NCI-H2227 (cell line): ENCODE data around the gene KCNH4.
"Not testable (repeated sequence)": the region's sequence is repeated elsewhere in the genome, so short reads cannot be mapped to it uniquely, and the experiment has no call there.

ENCODE experiments used
- DNase-seq: peaks from one replicate; lab custom pipeline; 2025; ENCODE audit not compliant: unreplicated experiment; lab: John Stamatoyannopoulos, UW

The KCNH4 gene

GRCh38 chr17:42197564-42198156, 16.7 kb upstream of the KCNH4 start:
- no peak for DNase-seq

DNA sequence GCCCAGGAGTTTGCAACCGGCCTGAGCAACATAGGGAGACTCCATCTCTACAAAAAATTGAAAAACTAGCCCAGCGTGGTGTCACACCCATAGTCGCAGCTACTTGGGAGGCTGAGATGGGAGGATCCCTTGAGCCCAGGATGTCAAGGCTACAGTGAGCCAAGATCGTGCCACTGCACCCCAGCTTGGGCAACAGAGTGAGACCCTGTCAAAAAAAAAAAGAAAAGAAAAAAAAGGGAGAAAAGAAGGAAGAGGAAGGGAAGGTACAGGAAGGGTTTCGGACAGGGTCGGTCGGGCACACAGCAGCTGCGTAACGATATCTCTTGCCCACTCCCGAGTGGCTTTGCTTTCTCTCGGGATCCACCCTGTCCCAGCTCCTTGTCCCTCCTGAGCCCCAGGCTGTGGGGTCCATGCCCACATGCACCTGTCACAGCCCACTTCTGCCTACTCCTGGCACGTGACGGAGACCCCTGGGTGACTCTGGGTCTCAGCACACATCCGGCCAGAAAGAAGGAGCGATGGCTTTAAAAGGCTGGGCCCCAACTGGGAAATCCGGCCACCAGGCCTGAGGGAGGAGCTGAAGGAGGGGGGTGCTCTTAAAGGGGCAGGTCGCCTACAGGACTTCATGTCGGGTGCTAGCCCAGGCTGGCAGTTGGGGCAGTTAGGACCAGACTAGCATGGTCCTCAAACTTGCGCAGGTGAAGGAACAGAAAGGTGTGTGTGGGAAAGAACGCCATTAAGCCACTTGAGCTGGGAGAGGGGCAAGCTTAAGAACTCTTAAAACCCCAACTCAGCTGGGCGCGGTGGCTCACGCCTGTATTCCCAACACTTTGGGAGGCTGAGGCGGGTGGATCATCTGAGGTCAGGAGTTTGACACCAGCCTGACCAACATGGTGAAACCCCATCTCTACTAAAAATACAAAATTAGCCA, 13.3 kb upstream of the KCNH4 start, which contains the start of gene GHDC:
TSS of gene GHDC (minus strand) at position 526 of the 931 bp plus-strand sequence. CDS start 913 bp downstream, outside the sequence.
- DNase-seq: peak; percentile 82

DNA sequence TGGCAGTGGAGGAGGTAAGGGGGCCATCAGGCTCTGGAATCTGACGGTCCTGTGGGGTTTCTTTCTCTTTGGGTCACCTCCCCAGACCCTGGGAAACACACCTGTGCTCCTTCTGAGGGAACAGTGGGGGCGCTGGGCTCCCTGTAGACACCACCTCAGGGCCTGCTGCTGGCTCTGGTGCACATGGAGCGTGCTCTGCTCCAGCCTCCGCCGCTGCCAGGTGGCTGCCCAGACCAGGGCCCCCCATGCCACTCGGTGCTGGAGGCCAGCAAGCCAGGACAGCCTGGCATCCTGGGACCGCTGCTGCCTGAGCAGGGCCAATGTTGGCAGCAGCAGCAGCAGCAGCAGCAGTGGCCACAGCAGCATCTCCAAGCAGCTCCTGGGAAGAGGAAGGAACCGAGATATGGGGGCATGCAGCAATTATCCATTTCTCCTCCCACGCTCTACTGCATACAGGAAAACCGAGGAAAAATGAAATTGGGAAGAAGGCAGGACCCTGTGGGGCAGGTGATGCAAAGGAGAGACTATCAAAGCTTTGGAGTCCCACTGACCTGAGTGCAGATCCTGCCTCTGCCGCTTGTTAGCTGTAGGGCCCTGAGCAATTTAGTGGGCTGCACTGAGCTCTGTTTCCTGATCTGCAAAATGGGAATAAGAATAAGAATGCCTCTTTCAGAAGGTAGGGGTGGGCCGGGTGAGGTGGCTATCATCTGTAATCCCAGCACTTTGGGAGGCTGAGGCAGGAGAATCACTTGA, 12.4 kb upstream of the KCNH4 start:
- no peak for DNase-seq

- DNase-seq: no peak
Observed at GRCh38 chr17:42192189-42193126, 11.5 kb upstream of the KCNH4 start.

DNA sequence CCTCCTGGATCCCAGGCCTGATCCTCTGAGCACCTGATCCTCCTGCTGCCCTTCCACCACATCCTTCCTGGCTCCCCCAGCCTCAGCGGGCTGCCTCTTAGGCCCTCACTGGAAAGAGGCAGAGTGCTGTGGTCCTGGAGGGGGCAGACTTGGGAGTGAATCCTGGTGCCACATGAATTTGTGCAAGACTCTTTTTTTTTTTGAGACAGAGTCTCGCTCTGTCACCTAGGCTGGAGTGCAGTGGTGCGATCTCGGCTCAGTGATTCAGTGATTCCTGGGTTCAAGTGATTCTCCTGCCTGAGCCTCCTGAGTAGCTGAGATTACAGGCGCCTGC, 10.3 kb upstream of the KCNH4 start:
- DNase-seq: no peak

DNA sequence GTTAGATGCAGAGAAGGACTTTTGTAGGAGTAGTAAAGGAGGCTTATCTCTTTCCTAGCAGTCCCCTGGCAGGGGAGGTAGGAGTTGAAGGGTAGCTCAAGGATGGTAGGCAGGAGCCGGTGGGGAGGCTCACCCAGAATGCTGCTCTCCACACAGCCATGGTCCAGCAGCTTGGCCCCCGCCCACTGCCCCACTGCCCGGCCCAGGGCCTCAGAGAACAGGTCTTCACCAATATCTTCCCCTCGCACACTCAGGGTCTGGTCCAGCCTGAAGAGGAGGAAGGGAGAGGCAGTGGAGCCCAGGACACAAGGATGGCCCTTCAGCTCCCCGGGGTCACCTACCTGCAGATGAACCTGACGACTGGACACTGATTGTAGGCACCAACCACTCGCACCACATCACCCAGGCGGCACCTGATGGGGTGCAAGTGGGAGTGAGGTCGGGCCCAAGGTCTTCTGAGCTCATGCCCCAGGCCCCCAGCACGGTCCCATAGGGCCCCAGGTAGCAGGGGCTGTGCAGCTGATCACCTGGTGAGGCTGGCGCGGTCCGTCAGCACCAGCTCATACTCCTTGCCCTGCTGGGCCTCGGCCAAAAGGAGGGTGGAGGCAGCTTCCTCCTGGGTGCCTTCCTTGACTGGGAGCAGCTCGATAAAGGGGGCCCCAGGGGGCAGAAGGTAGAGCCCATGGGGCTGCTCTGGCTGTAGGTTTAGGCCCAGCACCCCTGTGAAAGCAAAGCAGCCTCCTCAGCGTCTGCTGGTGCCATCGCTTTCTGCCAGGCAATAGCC, 9.7 kb upstream of the KCNH4 start:
- DNase-seq: no peak

DNA sequence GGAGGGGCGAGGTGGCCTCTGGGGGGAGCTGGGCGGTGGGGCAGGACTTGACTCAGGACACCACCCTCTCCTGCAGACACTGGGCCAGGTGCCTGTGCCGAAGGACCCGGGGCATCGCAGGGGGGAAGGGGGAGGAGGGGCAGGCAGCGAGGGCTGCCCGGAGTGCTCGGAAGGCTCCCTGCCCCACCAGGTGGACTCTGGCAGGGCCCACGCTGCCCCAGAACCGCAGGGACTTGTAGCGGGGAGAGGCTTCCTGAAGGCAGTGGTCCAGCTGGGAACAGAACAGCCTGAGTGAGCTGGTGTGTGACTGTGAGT, 8.7 kb upstream of the KCNH4 start:
- DNase-seq: no peak

- no peak for DNase-seq
Observed at GRCh38 chr17:42188749-42189650, 8.1 kb upstream of the KCNH4 start.

DNA sequence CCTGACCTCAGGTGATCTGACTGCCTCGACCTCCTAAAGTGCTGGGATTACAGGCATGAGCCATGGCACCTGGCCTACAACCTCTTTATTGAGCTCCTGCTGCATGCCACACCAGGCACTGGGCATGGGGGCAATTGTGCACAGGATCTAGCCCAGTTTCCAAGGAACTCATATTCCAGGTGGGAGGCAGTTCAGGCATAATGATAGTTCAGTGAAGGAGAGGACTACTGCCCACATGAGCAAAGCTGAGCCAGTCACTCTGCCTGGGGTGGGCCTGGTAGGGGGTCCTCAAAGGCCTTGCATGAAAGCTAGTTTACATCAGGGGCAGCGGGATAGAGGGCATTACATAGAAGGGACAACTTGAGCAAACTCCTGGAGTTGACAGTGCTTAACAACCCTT, 6.9 kb upstream of the KCNH4 start:
- no peak for DNase-seq

GRCh38 chr17:42186191-42186590, 5.2 kb upstream of the KCNH4 start:
- DNase-seq: not testable (repeated sequence)

DNA sequence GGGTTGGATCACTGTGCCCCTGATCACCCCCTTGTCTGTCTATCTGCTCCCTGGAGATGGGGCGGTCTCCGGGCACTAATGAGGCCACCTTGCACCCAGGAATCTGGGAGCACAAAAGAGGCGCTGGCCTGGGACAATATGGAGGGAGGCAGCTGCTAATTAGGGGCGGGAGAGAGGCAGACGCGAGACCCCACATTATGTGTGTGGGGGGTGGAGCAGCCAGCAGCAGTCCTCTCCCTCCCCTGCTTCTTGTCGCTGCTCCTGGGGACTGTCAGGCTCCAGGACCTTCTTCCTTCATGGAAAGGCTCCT, 4.6 kb upstream of the KCNH4 start:
- DNase-seq: peak; percentile 56

- DNase-seq: no peak
Observed at GRCh38 chr17:42184713-42185620, 4.0 kb upstream of the KCNH4 start, which contains the start of gene HCRT. HCRT (minus strand) TSS chr17:42185452; CDS start chr17:42185365, 87 bp downstream.

DNA sequence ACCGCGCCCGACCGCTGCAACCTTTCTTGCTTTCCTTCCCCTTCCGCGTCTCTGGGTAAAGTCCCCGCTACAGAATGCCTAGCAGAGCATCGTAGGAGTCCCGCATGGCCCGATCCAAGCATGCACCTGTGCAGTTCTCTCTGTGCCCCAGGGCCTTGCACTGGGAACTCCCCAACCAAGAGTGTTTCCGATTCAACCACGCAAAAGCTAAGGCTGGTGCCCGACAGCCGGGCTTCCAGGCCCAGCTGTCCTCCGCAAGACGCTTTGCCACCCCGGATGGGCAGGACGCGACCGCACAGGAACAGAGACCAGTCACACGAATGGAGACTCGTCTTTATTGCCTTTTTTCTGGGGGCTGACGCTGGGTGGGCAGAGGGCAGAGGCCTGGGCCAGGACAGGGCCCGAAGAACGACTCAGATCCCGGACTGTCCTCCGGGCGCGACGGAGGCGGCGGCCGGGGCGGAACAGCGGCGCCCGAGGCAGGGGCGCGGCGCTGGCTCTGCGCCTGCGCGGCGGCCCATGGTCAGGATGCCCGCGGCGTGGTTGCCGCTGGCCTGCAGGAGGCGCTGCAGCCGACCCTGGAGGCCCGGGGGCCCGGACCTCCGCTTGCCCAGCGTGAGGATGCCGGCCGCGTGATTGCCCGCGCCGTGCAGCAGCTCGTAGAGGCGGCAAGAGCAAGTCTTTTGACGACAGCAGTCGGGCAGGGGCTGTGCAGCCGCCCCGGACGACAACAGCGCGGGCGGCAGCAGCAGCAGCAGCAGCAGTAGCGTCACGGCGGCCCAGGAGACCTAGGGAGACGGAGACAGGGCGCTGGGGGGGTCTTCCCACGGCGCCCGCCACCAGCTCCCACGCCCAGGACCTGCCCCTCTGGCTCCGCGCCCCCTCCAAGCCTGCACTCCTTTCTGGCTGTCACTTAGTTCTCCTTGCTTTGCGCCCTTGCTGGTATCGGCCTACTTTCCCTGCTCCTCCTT, 3.1 kb upstream of the KCNH4 start:
- peak; percentile 91 for DNase-seq

DNA sequence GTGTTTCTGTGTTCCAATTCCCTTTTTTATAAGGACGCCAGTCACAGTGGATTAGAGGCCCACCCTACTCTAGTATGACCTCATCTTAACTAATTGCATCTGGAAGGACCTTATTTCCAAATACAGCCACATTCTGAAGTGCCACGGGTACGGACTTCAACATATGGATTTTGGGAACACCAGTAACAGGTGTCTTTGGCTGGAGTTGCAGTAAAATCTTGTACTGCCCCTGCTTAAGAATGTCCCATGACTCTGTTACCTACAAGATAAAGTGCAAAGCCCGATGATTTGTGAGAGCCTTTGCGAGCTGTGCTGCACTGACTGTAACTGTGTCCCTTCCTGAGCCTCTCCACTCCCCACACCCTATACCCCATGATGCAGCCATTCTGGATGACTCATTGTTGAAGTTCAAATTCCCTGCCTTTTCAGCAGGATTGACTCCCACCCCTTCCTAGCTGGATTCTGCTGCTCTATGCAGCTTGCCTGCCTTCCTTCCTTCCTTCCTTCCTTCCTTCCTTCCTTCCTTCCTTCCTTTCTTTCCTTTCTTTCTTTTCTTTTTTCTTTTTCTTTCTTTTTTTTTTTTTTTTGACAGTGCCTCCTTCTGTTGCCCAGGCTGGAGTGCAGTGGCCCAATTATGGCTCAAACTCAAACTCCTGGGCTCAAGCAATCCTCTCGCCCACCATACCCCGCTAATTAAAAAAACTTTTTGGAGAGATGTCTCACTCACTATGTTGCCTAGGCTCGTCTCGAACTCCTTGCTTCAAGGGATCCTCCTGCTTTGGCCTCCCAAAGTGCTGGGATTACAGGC, 2.2 kb upstream of the KCNH4 start:
- no peak for DNase-seq

- no peak for DNase-seq
Observed at GRCh38 chr17:42181851-42182207, 887 bp upstream of the KCNH4 start.

- DNase-seq: no peak
Observed at GRCh38 chr17:42180411-42180921, 476 bp downstream of the KCNH4 start.
